GM19238 (cell line): ENCODE results near the gene CPEB4.

Experiments used
- DNase-seq: peaks from one replicate; pipeline ENCODE4 v3.0.0; 2011; ENCODE audit warnings: low spot score; ENCODE audit not compliant: insufficient read length

The CPEB4 gene

DNA sequence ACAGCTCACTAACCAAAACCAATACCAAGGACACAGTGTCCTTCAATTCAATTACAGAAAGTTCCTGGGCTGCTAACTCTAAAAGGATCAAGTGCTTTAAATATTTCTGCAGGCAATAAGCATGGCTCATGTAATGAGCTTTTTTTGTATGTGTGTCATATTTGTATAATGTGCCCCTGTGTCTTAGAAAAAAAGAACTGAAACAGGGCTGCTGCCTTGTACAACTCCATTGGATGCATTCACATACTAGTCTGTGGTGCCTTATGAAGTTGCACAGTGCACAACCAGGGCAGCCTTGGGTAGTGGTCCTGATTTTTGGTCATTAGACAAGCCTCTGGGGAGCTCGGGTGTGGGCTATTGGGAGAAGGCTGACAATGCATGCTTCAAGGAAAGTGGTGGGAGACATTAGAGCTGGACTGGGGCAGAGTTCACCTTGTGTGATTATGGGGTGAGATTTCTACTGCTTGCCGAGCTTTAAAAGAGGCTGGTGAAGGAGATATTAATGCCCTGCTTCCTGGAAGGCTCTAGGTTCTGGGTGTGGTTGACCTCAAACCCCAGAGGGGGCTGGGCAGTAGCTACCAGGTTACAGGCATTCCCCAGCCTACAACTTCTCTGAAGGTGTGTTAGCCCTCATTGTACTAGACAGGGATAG is 3.6 kb upstream of the CPEB4 start:
- DNase-seq: no peak

GRCh38 chr5:173885054-173885443 is 3.1 kb upstream of the CPEB4 start:
- no peak for DNase-seq

- DNase-seq: no peak
Observed at GRCh38 chr5:173885475-173886010, 2.6 kb upstream of the CPEB4 start.

- no peak for DNase-seq
Observed at GRCh38 chr5:173886150-173886549, 2.0 kb upstream of the CPEB4 start.

- no peak for DNase-seq
Observed at GRCh38 chr5:173888473-173889131, 453 bp downstream of the CPEB4 start.

DNA sequence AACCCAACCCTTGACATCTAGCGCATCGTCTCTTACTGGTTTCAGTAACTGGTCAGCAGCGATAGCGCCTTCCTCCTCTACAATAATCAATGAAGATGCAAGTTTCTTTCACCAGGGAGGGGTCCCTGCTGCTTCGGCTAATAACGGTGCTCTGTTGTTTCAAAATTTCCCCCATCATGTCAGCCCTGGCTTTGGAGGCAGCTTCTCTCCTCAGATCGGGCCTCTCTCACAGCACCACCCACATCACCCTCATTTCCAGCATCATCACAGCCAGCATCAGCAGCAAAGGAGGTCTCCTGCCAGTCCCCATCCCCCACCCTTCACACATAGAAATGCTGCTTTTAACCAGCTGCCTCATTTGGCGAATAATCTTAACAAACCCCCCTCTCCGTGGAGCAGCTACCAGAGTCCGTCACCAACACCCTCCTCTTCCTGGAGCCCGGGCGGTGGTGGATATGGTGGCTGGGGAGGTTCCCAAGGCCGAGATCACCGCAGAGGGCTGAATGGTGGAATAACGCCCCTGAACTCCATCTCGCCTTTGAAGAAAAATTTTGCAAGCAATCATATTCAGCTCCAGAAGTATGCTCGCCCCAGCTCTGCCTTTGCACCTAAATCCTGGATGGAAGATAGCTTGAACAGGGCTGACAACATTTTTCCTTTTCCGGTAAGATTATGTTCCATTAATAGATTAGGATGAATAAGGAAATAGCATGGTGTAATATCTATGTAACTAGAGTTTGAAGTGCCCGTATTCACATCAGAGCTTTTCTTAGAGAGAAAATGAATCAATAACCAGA is 2.2 kb downstream of the CPEB4 start:
- no peak for DNase-seq

- no peak for DNase-seq
Observed at GRCh38 chr5:173891308-173892116, 3.4 kb downstream of the CPEB4 start.

DNA sequence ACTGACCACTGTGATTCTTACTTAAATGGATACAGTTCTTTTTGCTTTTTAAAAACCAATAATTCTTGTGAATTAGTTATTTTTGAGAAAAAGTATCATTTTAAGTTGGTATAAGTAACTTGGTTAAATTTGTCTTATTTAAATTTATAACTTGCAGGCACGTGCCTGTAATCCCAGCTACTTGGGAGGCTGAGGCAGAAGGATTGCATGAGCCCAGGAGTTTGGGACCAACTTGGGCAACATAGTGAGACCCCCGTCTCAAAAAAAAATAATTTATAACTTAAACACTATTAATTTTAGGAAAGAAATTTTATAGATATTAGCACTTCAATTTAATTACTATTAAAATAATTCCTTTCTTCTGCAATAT is 5.0 kb downstream of the CPEB4 start:
- no peak for DNase-seq

GRCh38 chr5:173895401-173896165 is 7.4 kb downstream of the CPEB4 start:
- DNase-seq: no peak

DNA sequence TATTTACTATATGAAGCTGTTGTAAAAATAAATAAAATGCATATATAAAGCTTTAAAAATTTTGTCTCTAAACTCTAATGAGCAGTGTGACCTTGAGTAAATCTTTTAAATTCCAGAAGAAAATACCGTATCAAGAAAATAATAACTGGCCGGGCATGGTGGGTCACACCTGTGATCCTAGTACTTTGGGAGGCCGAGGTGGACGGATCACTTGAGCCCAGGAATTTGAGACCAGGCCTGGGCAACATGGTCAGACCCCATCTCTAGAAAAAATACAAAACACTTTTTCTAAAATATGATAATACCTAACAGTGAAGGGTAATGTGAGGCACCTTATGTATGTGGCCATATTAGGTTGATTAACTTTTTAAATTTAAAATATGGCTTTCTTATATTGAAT is 8.5 kb downstream of the CPEB4 start:
- DNase-seq: no peak

- no peak for DNase-seq
Observed at GRCh38 chr5:173901705-173902104, 13.6 kb downstream of the CPEB4 start.

- no peak for DNase-seq
Observed at GRCh38 chr5:173902334-173902733, 14.2 kb downstream of the CPEB4 start.

GRCh38 chr5:173902743-173903142 is 14.6 kb downstream of the CPEB4 start:
- no peak for DNase-seq

DNA sequence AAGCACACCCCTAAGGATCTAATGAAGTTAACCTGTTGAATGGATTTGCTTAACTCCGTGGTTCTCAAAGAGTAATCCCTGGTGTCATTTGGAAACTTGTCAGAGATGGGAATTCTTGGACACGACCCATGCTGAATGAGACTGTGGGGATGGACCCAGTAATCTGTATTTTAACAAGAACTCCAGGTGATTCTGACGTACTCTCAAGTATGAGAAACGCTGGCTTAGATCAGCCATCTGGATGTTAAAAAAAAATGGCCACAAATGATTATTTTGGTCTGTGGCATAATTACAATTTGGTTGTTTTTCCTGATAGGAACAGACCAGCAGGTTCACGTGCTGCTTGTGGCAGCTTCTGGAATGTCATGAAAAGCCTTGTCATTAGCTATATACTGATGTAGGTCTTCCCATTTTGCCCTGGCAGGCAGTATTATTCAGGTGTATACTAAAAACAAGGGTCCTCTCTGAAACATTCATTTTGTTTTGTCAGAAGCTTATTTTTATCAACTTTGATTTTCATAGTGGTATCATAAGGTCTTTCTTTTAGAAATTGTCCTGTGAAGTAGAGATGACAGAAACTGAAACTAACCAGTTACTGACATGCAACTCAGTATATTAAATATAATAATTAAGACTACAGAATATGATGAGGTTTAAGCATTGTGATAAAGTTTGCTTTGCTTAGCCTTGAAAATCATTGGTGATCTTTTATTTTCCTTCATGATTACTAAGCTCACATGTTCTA is 15.4 kb downstream of the CPEB4 start:
- no peak for DNase-seq

GRCh38 chr5:173904151-173904550 is 16.0 kb downstream of the CPEB4 start:
- no peak for DNase-seq

- no peak for DNase-seq
Observed at GRCh38 chr5:173907284-173907683, 19.1 kb downstream of the CPEB4 start.

GRCh38 chr5:173907686-173908371 is 19.7 kb downstream of the CPEB4 start:
- DNase-seq: no peak

GRCh38 chr5:173909199-173909598 is 21.1 kb downstream of the CPEB4 start:
- no peak for DNase-seq

DNA sequence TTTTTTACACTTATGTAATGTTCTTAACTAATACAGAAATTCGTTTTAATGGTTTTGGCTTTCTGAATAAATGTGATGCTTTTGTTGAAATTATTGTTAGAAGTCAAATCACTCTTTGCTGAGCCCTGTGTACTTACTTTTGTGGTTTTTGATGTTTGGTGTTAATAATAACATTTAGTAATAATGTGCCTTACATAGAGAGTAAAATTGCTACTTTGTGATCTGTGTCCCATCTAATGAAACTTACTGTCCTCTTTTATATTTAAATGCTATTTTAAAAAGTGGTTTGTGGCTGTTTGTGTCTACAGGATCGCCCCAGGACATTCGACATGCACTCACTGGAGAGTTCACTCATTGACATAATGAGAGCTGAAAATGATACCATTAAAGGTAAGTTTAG is 22.1 kb downstream of the CPEB4 start:
- DNase-seq: no peak
